ENCODE data around the gene YIF1B. TPM values are rescaled to one million over a fixed set of nuclear protein-coding genes. Genes with fewer than 3 reads are reported as not detected.

The YIF1B gene
- total and polyA plus RNA-seq, 2 donors (not counting 1 experiment from before 2014, with no cell fraction given): 31.6 to 58.3 TPM

DNA sequence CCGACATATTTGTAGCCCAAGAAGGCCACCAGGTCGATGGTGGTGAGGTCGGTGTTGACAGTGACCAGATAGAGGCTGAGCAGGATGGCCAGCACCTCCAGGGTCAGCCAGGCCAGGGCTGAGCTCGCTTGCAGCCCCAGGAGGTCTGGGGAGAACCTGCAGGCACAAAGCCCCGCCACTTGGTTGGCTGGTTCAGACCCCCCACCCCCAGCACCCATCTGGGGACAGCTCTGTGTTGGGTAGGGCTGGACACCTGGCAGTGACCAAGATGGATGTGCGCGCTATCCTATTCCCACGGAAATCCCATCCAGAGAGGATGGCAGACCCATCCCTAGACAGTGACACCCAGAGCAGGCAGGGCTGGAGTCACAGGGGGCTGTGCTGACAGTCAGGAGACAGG lies 8.2 kb downstream of the YIF1B start:
- ChIA-PET POLR2A (no interaction called here), CTCF (no interaction called here)
- H3K4me2 ChIP-seq (replicated peaks; ENCODE audit: low read depth, low read length, poor library complexity, severe bottlenecking): no peak overlapping the region
- 98% methylated on average over 4 of the region's 8 CpGs for WGBS (ENCODE audit: insufficient coverage)
- H3K9me3 ChIP-seq (ENCODE audit: control extremely low read depth in 1 of 3, control insufficient read depth in 2 of 3, insufficient read depth in 1 of 3, low read length in 2 of 3): peaks cover 0 to 12% (median 0%) of the 10 kb centered on the region in 3 donors
- H3K27me3 ChIP-seq (replicated peaks in 1 of 4; ENCODE audit: control extremely low read depth in 1 of 4, control insufficient read depth in 3 of 4, insufficient read depth in 4 of 4, low read length in 3 of 4): no peaks in the 10 kb centered on the region
- H3K4me1 Mint-ChIP-seq: peaks cover 5% of the 10 kb centered on the region
- peaks cover 0 to 3% of the 10 kb centered on the region in 2 donors for H3K4me1 ChIP-seq (ENCODE audit: control insufficient read depth in 2 of 2, insufficient read depth in 2 of 2, low read length in 2 of 2)
- no peaks in the 10 kb centered on the region for H3K27me3 Mint-ChIP-seq
- no peak overlapping the region for H3K27ac ChIP-seq (ENCODE audit: low read length in 2 of 2)
- peaks cover 0 to 17% of the 10 kb centered on the region in 2 experiments for H3K36me3 ChIP-seq (replicated peaks in 1 of 2; ENCODE audit: control extremely low read depth in 1 of 2, control insufficient read depth in 1 of 2, extremely low read depth in 1 of 2, insufficient read depth in 2 of 2, low read length in 1 of 2)
- intact Hi-C loops (cut with micrococcal nuclease): no loop called here
- no peaks in the 10 kb centered on the region for H3K79me2 ChIP-seq (ENCODE audit: control insufficient read depth, insufficient read depth, low read length)
- no peak for ATAC-seq (ENCODE audit: low read depth)
- peaks cover 2% of the 10 kb centered on the region for H3K9me3 Mint-ChIP-seq (ENCODE audit: insufficient read depth)
- H3K4me3 ChIP-seq (ENCODE audit: control extremely low read depth in 1 of 5, extremely low read depth in 1 of 5, insufficient read depth in 1 of 5, low read depth in 2 of 5, low read length in 4 of 5): no peak overlapping the region
- no peak overlapping the region for H3K27ac Mint-ChIP-seq
- TF ChIP-seq EZH2 (IDR thresholded peaks at IDR 0.05; ENCODE audit: borderline replicate concordance, insufficient read depth, low read depth, low read length, poor library complexity, severe bottlenecking): no peak
- H3K4me3 Mint-ChIP-seq: no peak overlapping the region
- no peak overlapping the region for H2AFZ ChIP-seq (ENCODE audit: insufficient read depth, low read depth, low read length, poor library complexity, severe bottlenecking)
- DNase-seq: no peak
- H3K9ac ChIP-seq (ENCODE audit: low read length): no peak overlapping the region
- H4K20me1 ChIP-seq (ENCODE audit: control insufficient read depth, insufficient read depth, low read length, poor library complexity, severe bottlenecking): no peaks in the 10 kb centered on the region

GRCh38 chr19:38307076-38307475 lies 8.7 kb downstream of the YIF1B start:
- Histone ChIP-seq H3K4me1 (ENCODE audit: control insufficient read depth in 2 of 2, insufficient read depth in 2 of 2, low read length in 2 of 2) (no peaks in the 10 kb centered on the region), H3K27me3 (replicated peaks in 1 of 4; ENCODE audit: control extremely low read depth in 1 of 4, control insufficient read depth in 3 of 4, insufficient read depth in 4 of 4, low read length in 3 of 4) (no peaks in the 10 kb centered on the region), H3K36me3 (replicated peaks in 1 of 2; ENCODE audit: control extremely low read depth in 1 of 2, control insufficient read depth in 1 of 2, extremely low read depth in 1 of 2, insufficient read depth in 2 of 2, low read length in 1 of 2) (peaks cover 0 to 17% of the 10 kb centered on the region in 2 experiments), H2AFZ (ENCODE audit: insufficient read depth, low read depth, low read length, poor library complexity, severe bottlenecking) (no peak overlapping the region), H3K4me3 (ENCODE audit: control extremely low read depth in 1 of 5, extremely low read depth in 1 of 5, insufficient read depth in 1 of 5, low read depth in 2 of 5, low read length in 4 of 5) (no peak overlapping the region), H3K9ac (ENCODE audit: low read length) (no peak overlapping the region), H3K9me3 (ENCODE audit: control extremely low read depth in 1 of 3, control insufficient read depth in 2 of 3, insufficient read depth in 1 of 3, low read length in 2 of 3) (peaks cover 0 to 13% (median 0%) of the 10 kb centered on the region in 3 donors), H4K20me1 (ENCODE audit: control insufficient read depth, insufficient read depth, low read length, poor library complexity, severe bottlenecking) (no peaks in the 10 kb centered on the region), H3K79me2 (ENCODE audit: control insufficient read depth, insufficient read depth, low read length) (no peaks in the 10 kb centered on the region), H3K27ac (ENCODE audit: low read length in 2 of 2) (no peak overlapping the region), H3K4me2 (replicated peaks; ENCODE audit: low read depth, low read length, poor library complexity, severe bottlenecking) (no peak overlapping the region)
- Mint-ChIP-seq H3K27ac (no peak overlapping the region), H3K27me3 (no peaks in the 10 kb centered on the region), H3K4me3 (no peak overlapping the region), H3K4me1 (no peaks in the 10 kb centered on the region), H3K9me3 (ENCODE audit: insufficient read depth) (peaks cover 3% of the 10 kb centered on the region)
- intact Hi-C loops (cut with micrococcal nuclease): no loop called here
- ChIA-PET CTCF (no interaction called here), POLR2A (no interaction called here)
- WGBS (ENCODE audit: insufficient coverage): 100% methylated on average over 4 of the region's 4 CpGs
- TF ChIP-seq, protein P1, sequence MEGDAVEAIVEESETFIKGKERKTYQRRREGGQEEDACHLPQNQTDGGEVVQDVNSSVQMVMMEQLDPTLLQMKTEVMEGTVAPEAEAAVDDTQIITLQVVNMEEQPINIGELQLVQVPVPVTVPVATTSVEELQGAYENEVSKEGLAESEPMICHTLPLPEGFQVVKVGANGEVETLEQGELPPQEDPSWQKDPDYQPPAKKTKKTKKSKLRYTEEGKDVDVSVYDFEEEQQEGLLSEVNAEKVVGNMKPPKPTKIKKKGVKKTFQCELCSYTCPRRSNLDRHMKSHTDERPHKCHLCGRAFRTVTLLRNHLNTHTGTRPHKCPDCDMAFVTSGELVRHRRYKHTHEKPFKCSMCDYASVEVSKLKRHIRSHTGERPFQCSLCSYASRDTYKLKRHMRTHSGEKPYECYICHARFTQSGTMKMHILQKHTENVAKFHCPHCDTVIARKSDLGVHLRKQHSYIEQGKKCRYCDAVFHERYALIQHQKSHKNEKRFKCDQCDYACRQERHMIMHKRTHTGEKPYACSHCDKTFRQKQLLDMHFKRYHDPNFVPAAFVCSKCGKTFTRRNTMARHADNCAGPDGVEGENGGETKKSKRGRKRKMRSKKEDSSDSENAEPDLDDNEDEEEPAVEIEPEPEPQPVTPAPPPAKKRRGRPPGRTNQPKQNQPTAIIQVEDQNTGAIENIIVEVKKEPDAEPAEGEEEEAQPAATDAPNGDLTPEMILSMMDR (IDR thresholded peaks at IDR 0.05): no peak
- TF ChIP-seq EZH2 (IDR thresholded peaks at IDR 0.05; ENCODE audit: borderline replicate concordance, insufficient read depth, low read depth, low read length, poor library complexity, severe bottlenecking): no peak
- ATAC-seq (ENCODE audit: low read depth) (no peak), DNase-seq (no peak)

Data from B cell (primary cell).